ENCODE results near the gene FKBP3.
A peak's percentile ranks its signal among the peaks of the same experiment; 100 is the strongest.
"Not testable (repeated sequence)": the region's sequence is repeated elsewhere in the genome, so short reads cannot be mapped to it uniquely, and the experiment has no call there.

FKBP3 gene

DNA sequence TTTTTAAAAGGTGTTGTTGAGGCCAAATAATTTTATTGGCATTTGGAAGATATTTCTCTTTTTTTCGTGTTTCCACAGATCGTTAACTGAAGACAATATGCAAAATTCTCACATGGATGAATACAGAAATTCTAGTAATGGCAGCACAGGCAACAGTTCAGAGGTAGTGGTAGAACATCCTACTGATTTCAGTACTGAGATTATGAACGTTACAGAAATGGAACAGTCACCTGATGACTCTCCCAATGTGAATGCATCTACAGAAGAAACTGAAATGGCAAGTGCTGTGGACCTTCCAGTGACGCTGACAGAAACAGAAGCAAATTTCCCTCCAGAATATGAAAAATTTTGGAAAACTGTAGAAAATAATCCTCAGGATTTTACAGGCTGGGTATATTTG is 39.1 kb downstream of the FKBP3 start:
- no peak for DNase-seq (ENCODE audit: low read depth in 1 of 2, low spot score in 1 of 2)
- in situ Hi-C loops (cut with HindIII; ENCODE audit: low pct_unique_long_range_greater_than_20kb, low sequenced_read_pairs): no loop called here
- TF ChIP-seq JUND (IDR thresholded peaks at IDR 0.05; ENCODE audit: low read depth): no peak

- TF ChIP-seq JUND (IDR thresholded peaks at IDR 0.05; ENCODE audit: low read depth): no peak
- DNase-seq (ENCODE audit: low read depth in 1 of 2, low spot score in 1 of 2): no peak
- in situ Hi-C loops (cut with HindIII; ENCODE audit: low pct_unique_long_range_greater_than_20kb, low sequenced_read_pairs): no loop called here
These were observed 40.0 kb downstream of the FKBP3 start for GRCh38 chr14:45094275-45094674.

GRCh38 chr14:45091710-45092109 is 42.6 kb downstream of the FKBP3 start:
- DNase-seq (ENCODE audit: low read depth in 1 of 2, low spot score in 1 of 2): no peak
- in situ Hi-C loops (cut with HindIII; ENCODE audit: low pct_unique_long_range_greater_than_20kb, low sequenced_read_pairs): no loop called here
- TF ChIP-seq JUND (IDR thresholded peaks at IDR 0.05; ENCODE audit: low read depth): no peak

DNA sequence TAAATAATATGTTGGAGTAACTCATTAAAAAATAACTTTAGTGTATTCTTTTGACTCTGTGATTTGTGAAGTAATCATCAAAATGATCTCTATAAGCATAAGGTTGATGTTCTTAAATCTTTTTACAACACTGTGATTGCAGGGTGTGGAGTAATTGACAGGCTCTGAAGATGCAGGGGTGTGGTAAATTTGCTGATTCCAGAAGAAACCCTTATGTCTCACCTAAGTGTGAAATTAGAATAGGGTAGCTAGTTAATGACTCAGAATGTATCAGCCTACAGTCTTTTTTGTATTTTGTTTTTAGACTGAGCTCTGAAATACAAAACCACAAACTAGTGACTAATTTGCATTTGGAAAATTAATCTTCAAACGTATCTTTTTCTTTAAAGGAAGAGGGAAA is 44.5 kb downstream of the FKBP3 start:
- in situ Hi-C loops (cut with HindIII; ENCODE audit: low pct_unique_long_range_greater_than_20kb, low sequenced_read_pairs): no loop called here

GRCh38 chr14:45084946-45085346 is 49.3 kb downstream of the FKBP3 start:
- no peak for TF ChIP-seq JUND (IDR thresholded peaks at IDR 0.05; ENCODE audit: low read depth)
- in situ Hi-C loops (cut with HindIII; ENCODE audit: low pct_unique_long_range_greater_than_20kb, low sequenced_read_pairs): no loop called here
- peak in 1 of 2 experiments; percentile 28 for DNase-seq (ENCODE audit: low read depth in 1 of 2, low spot score in 1 of 2)

More for the DNA sequence above, 44.5 kb downstream of the FKBP3 start:
- DNase-seq (ENCODE audit: low read depth in 1 of 2, low spot score in 1 of 2): no peak
- TF ChIP-seq JUND (IDR thresholded peaks at IDR 0.05; ENCODE audit: low read depth): no peak

GRCh38 chr14:45083976-45084722 is 50.1 kb downstream of the FKBP3 start, which contains the start of gene PRPF39:
TSS of gene PRPF39 (plus strand) at chr14:45084116. CDS start at chr14:45095240, 11,124 bp downstream.
- in situ Hi-C loops (cut with HindIII; ENCODE audit: low pct_unique_long_range_greater_than_20kb, low sequenced_read_pairs): no loop called here
- peak; percentile 97 for DNase-seq (ENCODE audit: low read depth in 1 of 2, low spot score in 1 of 2)
- no peak for TF ChIP-seq JUND (IDR thresholded peaks at IDR 0.05; ENCODE audit: low read depth)

- in situ Hi-C loops (cut with HindIII; ENCODE audit: low pct_unique_long_range_greater_than_20kb, low sequenced_read_pairs): no loop called here
- no peak for TF ChIP-seq JUND (IDR thresholded peaks at IDR 0.05; ENCODE audit: low read depth)
- DNase-seq (ENCODE audit: low read depth in 1 of 2, low spot score in 1 of 2): no peak
These were observed 50.7 kb downstream of the FKBP3 start for GRCh38 chr14:45083617-45083975.

GRCh38 chr14:45082420-45082819 is 51.9 kb downstream of the FKBP3 start:
- TF ChIP-seq JUND (IDR thresholded peaks at IDR 0.05; ENCODE audit: low read depth): no peak

DNA sequence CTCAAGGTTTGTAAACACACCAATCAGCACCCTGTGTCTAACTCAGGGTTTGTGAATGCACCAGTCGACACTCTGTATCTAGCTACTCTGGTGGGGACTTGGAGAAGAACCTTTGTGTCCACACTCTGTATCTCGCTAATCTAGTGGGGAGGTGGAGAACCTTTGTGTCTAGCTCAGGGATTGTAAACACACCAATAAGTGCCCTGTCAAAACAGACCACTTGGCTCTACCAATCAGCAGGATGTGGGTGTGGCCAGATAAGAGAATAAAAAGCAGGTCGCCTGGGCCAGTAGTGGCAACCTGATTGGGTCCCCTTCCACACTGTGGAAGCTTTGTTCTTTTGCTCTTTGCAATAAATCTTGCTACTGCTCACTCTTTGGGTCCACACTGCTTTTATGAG is 53.2 kb downstream of the FKBP3 start:
- DNase-seq (ENCODE audit: low read depth in 1 of 2, low spot score in 1 of 2); in situ Hi-C loops (cut with HindIII; ENCODE audit: low pct_unique_long_range_greater_than_20kb, low sequenced_read_pairs): not testable (repeated sequence)

More at GRCh38 chr14:45082420-45082819, 51.9 kb downstream of the FKBP3 start:
- DNase-seq (ENCODE audit: low read depth in 1 of 2, low spot score in 1 of 2): no peak
- in situ Hi-C loops (cut with HindIII; ENCODE audit: low pct_unique_long_range_greater_than_20kb, low sequenced_read_pairs): no loop called here

DNA sequence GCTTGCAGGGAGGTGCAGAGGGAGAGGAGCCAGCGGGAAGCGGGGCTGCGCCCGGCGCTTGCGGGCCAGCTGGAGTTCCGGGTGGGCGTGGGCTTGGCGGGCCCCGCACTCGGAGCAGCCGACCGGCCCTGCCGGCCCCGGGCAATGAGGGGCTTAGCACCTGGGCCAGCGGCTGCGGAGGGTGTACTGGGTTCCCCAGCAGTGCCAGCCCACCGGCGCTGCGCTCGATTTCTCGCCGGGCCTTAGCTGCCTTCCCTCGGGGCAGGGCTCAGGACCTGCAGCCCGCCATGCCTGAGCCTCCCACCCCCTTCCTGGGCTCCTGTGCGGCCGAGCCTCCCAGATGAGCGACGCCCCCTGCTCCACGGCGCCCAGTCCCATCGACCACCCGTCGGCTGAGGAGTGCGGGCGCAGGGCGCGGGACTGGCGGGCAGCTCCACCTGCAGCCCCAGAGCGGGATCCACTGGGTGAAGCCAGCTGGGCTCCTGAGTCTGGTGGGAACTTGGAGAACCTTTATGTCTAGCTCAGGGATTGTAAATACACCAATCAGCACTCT is 53.8 kb downstream of the FKBP3 start:
- DNase-seq (ENCODE audit: low read depth in 1 of 2, low spot score in 1 of 2); in situ Hi-C loops (cut with HindIII; ENCODE audit: low pct_unique_long_range_greater_than_20kb, low sequenced_read_pairs): not testable (repeated sequence)

DNA sequence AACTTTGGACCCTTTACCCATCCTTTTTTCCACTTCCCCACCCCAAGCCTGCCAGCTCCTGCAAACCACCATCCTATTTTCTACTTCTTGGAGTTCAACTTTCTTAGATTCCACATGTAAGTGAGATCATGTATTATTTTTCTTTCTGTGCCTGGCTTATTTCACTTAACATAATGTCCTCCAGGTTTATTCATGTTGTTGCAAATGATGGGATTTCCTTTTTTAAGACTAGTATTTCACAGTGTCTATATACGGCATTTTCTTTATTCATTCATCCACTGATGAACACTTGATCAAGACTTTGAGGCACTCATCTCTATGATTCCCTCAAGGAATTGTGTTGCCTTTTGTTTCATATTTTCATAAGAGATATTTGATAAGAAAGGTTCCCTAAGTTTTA is 56.0 kb downstream of the FKBP3 start:
- in situ Hi-C loops (cut with HindIII; ENCODE audit: low pct_unique_long_range_greater_than_20kb, low sequenced_read_pairs): no loop called here
- no peak for DNase-seq (ENCODE audit: low read depth in 1 of 2, low spot score in 1 of 2)
- TF ChIP-seq JUND (IDR thresholded peaks at IDR 0.05; ENCODE audit: low read depth): no peak

DNA sequence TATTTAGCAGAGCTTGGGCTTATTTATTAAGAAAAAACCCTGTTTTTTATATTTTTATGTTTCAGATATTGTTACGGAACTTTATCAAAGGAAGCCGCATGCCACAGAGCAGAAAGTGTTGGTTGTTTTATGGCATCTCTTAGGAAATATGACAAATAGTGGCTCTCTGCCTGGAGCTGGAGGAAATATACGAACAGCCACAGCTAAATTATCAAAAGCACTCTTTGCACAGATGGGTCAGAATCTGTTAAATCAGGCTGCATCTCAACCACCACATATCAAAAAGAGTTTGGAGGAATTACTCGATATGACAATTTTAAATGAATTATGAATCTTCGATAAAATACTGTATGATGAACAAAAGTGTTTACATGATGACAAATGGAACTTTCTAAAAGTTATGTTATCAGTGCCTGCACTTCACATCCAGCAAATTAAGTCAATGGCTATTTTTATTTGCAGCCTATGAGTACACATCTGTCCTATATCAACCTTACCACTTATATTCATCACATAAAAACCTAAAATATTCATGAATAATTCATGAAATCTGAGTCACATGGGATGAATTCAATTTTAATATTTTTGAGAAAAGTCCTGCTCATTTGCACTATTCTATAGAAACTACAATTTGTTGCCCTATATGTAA is 60.9 kb downstream of the FKBP3 start:
- in situ Hi-C loops (cut with HindIII; ENCODE audit: low pct_unique_long_range_greater_than_20kb, low sequenced_read_pairs): no loop called here
- no peak for TF ChIP-seq JUND (IDR thresholded peaks at IDR 0.05; ENCODE audit: low read depth)
- DNase-seq (ENCODE audit: low read depth in 1 of 2, low spot score in 1 of 2): no peak

DNA sequence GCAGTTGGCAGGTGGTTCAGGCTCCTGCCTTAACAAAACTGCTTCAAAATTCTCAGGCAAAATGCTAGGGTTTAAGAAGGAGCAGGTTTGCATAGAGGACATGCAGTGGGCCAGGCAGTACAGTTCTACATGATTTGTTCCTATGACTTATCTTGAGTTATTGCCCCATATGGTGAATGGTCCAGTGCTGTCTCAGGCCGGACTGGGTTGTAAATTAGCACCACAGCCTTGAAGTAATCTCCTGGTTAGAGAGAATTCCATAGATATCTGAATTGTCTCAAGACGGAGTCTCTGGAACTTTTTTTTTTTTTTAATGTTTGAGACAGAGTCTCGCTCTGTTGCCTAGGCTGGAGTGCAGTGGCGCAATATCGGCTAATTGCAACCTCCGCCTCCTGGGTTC is 62.2 kb downstream of the FKBP3 start:
- DNase-seq (ENCODE audit: low read depth in 1 of 2, low spot score in 1 of 2): no peak
- no peak for TF ChIP-seq JUND (IDR thresholded peaks at IDR 0.05; ENCODE audit: low read depth)
- in situ Hi-C loops (cut with HindIII; ENCODE audit: low pct_unique_long_range_greater_than_20kb, low sequenced_read_pairs): no loop called here

All from T47D (cell line).